ENCODE data around the gene KLHL2. TPM values are rescaled to one million over a fixed set of nuclear protein-coding genes. Genes with fewer than 3 reads are reported as not detected.

The KLHL2 gene
- total RNA-seq, 2 experiments from 2014 or later, result 27.4 to 28.6 TPM

DNA sequence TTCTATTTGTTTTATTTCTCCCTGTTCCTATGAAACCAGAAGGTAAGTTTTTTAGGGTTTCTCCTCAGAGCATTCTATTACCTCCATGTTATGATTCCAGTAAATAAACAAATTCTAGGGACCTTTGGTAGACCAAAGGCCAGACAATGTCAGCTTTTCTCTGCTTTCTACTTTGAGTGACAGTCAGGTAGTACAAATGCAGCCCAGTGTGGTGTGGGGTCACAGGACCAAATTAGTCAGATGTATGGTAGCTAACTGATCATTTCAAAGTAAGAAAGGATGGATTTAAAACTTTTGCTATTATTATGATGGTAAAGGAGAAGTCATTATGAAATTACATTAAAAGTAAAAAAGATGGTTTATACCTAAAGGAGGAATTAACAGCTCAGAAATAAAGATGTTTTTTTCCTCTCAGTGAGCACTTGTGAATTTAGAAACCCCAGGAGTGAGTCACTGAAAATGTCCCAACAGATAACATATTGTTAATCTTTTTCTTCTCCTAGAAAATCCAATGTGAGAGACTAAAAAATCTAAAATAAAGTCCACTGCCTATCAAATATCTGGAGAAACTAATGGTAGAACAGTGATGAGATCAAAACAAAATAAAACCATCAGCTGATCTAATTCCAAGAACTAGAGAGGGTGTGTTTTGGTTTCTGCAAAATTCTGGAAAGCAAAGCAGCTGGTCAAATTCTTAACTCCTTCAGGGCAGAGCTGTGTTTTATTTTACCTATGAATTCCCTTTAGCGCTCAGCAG lies 16.6 kb upstream of the KLHL2 start:
- Mint-ChIP-seq H3K36me3 (ENCODE audit: low read depth) (no peaks in the 10 kb centered on the region), H3K27me3 (no peaks in the 10 kb centered on the region), H3K27ac (no peak overlapping the region), H3K4me3 (no peak overlapping the region), H3K9me3 (no peaks in the 10 kb centered on the region), H3K4me1 (peaks cover 17% of the 10 kb centered on the region)
- CTCF ChIA-PET, result no interaction called here
- no peak for DNase-seq
- POLR2A ChIA-PET, result no interaction called here

DNA sequence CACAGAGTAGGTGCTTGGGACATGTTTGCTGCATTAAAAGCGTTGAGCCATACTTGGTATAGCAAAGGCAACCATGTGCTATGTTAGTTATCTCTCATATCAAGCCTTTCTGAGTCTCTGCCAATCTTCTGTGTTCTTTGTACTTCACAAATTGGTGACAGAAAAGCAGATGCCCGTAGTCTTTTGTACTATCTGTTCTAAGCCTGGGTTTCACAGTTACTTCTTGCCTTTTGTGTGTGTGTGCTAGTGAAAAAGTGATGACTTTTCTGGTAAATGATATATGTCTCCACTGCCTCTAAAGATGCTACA lies 16.1 kb upstream of the KLHL2 start:
- POLR2A ChIA-PET, result no interaction called here
- Mint-ChIP-seq H3K4me3 (no peak overlapping the region), H3K27me3 (no peaks in the 10 kb centered on the region), H3K36me3 (ENCODE audit: low read depth) (no peaks in the 10 kb centered on the region), H3K4me1 (peaks cover 17% of the 10 kb centered on the region), H3K9me3 (no peaks in the 10 kb centered on the region), H3K27ac (no peak overlapping the region)
- CTCF ChIA-PET, result no interaction called here
- DNase-seq, result no peak

DNA sequence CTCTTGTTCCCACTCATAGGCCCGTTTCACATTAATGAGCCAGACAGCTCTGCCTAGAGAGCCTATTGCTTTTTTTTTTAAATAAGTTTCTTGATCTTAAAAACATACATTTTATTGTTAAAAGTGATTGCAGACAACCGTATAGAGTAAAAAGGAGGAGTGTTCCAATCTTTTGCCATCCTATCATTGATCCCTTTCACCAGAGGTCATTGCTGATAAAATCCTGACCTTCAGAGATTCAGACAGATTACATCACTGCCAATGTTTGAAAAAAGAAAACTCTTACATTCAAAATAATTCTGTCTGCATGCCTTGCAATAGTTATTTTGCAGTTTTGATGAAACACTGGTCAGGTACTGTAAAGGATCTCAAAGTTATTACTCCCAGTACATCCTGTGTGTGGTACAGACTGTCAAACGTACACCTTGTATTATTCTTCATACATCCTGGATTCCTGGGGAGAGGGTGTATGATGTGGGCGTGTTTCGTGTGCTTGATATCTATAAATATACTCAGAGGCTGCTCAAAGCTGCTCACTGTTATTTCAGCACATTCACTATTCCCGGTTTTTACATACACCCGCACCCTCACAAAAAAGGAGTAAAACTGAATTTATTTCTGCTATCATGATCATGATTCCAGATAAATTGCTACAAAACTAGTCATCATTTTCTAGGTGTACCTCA lies 15.4 kb upstream of the KLHL2 start:
- Mint-ChIP-seq H3K4me3 (no peak overlapping the region), H3K36me3 (ENCODE audit: low read depth) (no peaks in the 10 kb centered on the region), H3K27ac (no peak overlapping the region), H3K9me3 (no peaks in the 10 kb centered on the region), H3K27me3 (no peaks in the 10 kb centered on the region), H3K4me1 (peaks cover 17% of the 10 kb centered on the region)
- ChIA-PET CTCF (no interaction called here), POLR2A (no interaction called here)
- DNase-seq, result no peak

DNA sequence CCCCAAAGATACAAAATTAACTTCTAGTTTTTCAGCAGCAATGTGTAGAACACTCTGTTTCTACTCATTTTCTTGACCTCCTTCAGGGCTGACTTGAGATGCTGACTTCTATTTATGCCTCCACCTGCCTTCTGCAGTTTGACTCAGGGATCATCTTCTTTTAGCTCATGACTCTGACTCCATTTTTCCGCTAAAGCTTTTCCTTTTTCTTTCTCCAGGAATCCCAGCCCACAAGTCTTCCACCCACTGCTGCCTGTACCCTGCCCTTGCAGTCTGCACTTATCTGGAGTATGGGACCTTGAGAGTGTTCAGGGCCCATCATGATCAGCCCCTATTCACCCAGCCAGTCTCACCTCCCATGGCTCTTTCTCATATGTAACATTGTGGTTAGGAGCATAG lies 14.9 kb upstream of the KLHL2 start:
- Mint-ChIP-seq H3K27me3 (no peaks in the 10 kb centered on the region), H3K4me3 (no peak overlapping the region), H3K27ac (no peak overlapping the region), H3K4me1 (peaks cover 17% of the 10 kb centered on the region), H3K9me3 (no peaks in the 10 kb centered on the region), H3K36me3 (ENCODE audit: low read depth) (no peaks in the 10 kb centered on the region)
- ChIA-PET POLR2A (no interaction called here), CTCF (no interaction called here)
- DNase-seq, result no peak

DNA sequence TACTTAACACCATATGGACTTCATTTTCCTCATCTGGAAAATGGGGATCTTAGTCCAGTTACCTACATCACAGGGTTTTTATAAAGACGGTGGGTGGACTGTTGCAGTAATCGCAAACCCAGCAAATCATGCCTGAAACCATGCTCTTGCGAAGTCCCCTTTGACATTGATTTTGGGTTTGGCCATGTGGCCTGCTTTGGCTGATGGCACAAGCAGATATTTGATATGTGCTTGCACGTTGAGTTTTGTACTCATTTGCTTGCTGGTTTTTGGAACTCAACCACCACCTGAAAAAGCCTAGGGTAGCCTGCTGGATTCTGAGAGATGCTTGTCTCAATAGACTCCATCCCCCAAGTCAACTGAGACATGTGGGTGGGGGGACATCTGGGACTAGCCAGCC lies 14.4 kb upstream of the KLHL2 start:
- Mint-ChIP-seq H3K36me3 (ENCODE audit: low read depth) (no peaks in the 10 kb centered on the region), H3K27ac (no peak overlapping the region), H3K4me3 (no peak overlapping the region), H3K4me1 (peaks cover 17% of the 10 kb centered on the region), H3K9me3 (no peaks in the 10 kb centered on the region), H3K27me3 (no peaks in the 10 kb centered on the region)
- no peak for DNase-seq
- CTCF ChIA-PET, result no interaction called here
- POLR2A ChIA-PET, result no interaction called here

DNA sequence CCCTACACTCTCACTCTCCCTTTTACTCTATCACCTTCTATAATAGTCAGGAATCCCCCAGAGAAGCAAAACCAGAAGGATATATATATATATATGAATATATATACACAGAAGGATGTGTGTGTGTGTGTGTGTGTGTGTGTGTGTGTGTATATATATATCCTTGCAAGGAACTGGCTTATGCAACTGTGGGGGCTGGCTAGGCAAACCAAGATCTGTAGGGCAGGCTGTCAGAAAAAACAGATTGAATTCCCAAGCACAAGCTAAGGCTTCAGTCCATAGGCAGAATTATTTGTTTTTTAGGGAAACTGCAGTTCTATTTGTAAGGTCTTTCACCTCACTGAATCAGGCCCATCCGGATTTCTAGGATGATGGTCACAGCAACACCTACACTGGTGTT lies 13.0 kb upstream of the KLHL2 start:
- no peaks in the 10 kb centered on the region for H3K9me3 Mint-ChIP-seq
- peaks cover 17% of the 10 kb centered on the region for H3K4me1 Mint-ChIP-seq
- no peaks in the 10 kb centered on the region for H3K36me3 Mint-ChIP-seq (ENCODE audit: low read depth)
- H3K27ac Mint-ChIP-seq, result no peak overlapping the region
- DNase-seq, result no peak
- H3K4me3 Mint-ChIP-seq, result no peak overlapping the region
- POLR2A ChIA-PET, result no interaction called here
- CTCF ChIA-PET, result no interaction called here
- H3K27me3 Mint-ChIP-seq, result no peaks in the 10 kb centered on the region

DNA sequence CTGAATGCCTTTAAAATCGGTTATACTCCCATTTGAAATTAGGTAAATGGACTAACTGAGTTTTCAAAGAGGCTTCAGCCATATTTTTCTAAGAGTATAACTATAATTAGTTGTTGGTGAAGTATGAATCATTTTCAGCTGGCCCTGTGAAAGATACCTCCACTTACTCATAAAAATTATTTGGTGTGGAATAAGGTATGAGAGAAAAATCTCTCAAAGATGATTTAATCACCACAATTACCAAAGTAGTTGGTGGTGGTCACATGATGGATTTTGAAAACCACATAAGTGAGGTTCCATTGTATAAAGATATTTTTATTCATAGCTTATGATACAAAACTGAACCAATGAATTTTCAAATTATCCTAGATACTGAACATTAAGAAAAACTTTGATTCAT lies 9.0 kb upstream of the KLHL2 start:
- no peak for DNase-seq
- ChIA-PET CTCF (no interaction called here), POLR2A (no interaction called here)
- Mint-ChIP-seq H3K4me3 (no peak overlapping the region), H3K9me3 (no peaks in the 10 kb centered on the region), H3K27me3 (no peaks in the 10 kb centered on the region), H3K27ac (no peak overlapping the region), H3K4me1 (no peaks in the 10 kb centered on the region), H3K36me3 (ENCODE audit: low read depth) (peaks cover 3% of the 10 kb centered on the region)

DNA sequence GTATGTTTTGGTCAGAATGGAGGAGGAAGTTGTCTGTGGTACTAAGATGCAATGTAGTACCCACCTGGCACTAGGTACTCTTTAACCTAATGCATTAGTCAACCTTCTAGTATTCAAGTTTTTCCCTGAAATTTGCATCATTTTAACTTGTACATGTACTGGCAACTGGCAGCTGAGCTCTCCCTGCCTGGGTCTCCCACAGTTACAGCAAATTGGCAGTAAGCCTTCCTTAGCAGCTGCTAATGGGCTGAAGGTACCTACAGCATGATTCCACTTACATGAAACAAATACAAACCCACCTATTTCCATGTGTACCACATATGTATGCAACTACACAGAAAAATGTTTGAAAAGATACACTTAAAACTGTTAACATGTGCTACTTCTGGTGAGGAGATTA lies 8.1 kb upstream of the KLHL2 start:
- ChIA-PET POLR2A (no interaction called here), CTCF (no interaction called here)
- Mint-ChIP-seq H3K4me3 (no peak overlapping the region), H3K27me3 (no peaks in the 10 kb centered on the region), H3K36me3 (ENCODE audit: low read depth) (peaks cover 3% of the 10 kb centered on the region), H3K9me3 (no peaks in the 10 kb centered on the region), H3K27ac (no peak overlapping the region), H3K4me1 (peaks cover 8% of the 10 kb centered on the region)
- no peak for DNase-seq

DNA sequence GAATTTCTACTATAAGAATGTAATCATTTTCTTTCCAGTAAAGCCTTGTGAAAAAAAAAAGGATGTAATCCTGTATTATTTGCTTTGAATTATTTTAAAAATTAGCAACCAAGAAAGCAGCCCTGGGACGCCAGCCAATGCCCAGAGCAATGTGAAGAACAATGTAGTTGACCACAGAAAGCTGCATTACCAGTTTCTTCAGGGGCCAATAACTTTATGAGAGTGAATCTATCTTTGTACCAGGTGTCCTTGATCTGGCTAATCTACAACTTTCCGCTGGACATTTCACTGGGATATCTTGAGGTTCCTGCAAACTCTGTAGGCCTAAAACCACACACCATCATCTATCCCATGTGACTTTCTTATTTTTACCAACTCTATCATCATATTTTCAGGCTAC lies 7.6 kb upstream of the KLHL2 start:
- ChIA-PET CTCF (no interaction called here), POLR2A (no interaction called here)
- H3K9me3 Mint-ChIP-seq, result no peaks in the 10 kb centered on the region
- peaks cover 11% of the 10 kb centered on the region for H3K4me1 Mint-ChIP-seq
- no peak overlapping the region for H3K27ac Mint-ChIP-seq
- no peak overlapping the region for H3K4me3 Mint-ChIP-seq
- no peaks in the 10 kb centered on the region for H3K27me3 Mint-ChIP-seq
- DNase-seq, result no peak
- peaks cover 3% of the 10 kb centered on the region for H3K36me3 Mint-ChIP-seq (ENCODE audit: low read depth)

DNA sequence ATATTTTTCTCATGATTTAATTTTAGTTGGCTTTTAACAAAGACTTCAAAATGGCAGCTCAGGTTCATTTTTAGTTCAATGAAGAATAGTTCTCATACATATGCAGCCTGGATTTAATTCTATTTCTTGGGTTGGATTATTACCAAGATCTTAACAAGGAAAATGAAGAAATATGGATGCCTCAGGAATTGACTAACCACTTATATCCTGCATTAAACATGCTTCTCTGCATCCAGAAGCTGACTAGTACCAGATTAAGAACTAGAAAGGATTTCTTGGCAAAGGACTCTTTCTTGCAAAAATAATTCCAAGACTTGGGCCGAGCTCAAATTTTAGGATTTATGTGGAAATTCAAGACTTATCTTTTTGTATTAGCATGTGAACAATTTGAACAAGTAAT lies 5.6 kb upstream of the KLHL2 start:
- no peak for DNase-seq
- ChIA-PET CTCF (interaction anchor here (1.1 to 3.4 kb wide), 2 partner anchors 89 to 126 kb away, joined by 3 to 10 read pairs; partner anchors contain the start of genes MSMO1 and TMEM192), POLR2A (no interaction called here)
- H3K27ac Mint-ChIP-seq, result no peak overlapping the region
- peaks cover 26% of the 10 kb centered on the region for H3K4me1 Mint-ChIP-seq
- no peak overlapping the region for H3K4me3 Mint-ChIP-seq
- peaks cover 5% of the 10 kb centered on the region for H3K36me3 Mint-ChIP-seq (ENCODE audit: low read depth)
- H3K27me3 Mint-ChIP-seq, result no peaks in the 10 kb centered on the region
- no peaks in the 10 kb centered on the region for H3K9me3 Mint-ChIP-seq

DNA sequence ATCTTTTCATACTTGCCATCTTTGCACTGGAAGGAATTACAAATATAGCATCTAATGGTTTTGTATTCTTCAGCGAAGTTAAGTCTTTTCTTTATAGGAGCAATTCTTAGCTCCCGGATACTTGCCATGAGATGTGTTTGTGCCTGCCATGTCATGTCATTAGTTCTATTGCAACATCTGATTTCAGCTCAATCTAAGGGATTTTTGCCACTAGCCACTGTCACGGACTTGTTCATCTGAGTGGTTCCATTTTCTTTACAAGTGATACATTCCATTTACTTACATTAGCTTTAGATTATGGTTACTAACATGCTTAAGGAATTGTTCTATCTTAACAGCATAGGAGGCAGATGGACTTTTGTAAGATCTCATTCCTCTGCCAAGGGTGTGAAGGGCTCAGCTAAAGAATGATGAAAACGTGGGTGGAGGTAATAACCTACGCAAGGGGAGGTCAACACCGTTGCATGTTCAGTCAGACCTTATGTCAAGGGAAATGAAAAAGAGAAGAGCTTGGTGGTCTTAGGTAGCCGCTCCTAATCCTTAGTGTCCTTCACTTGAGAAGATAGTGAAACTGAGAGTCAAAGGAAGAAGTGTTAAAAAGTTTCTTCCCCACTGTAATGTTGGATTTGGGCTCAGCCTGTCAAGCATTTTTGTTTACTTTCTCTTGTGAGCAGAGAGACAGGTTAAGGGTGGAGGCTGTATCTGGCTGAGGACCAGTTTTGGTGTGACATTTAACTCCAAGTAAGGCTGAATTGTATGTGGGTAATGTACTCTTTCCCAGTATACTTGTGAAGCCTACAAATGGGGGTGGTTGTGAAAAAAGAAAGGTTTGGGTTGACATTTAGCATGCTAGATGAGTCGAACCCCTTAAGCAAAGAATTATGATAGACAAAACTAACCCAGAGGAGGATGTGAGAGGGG lies 3.6 kb upstream of the KLHL2 start:
- Mint-ChIP-seq H3K4me1 (peaks cover 37% of the 10 kb centered on the region), H3K36me3 (ENCODE audit: low read depth) (peaks cover 12% of the 10 kb centered on the region), H3K27me3 (no peaks in the 10 kb centered on the region), H3K9me3 (no peaks in the 10 kb centered on the region), H3K27ac (no peak overlapping the region), H3K4me3 (no peak overlapping the region)
- ChIA-PET POLR2A (no interaction called here), CTCF (interaction anchor here (1.2 to 3.4 kb wide), 3 partner anchors 73 to 147 kb away, joined by 4 to 10 read pairs (median 6); partner anchors contain the start of gene TMEM192)
- DNase-seq, result no peak

DNA sequence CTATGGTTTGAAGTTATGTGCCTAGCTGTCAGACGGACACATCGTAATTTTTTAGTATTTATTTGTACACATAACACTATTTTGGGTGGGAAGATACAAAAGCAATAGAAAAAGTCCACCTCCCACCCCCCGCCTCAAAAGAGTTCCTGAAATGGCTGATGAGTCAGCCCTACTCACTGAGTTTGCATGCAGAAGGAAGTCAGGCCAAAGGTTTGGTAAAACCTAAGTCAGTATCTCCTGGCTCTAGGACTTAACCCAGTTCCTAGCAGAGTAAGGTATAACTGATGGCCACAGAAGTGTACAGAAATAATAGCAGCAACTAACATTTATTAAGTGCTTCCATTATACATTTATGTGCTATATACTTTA lies 2.9 kb upstream of the KLHL2 start:
- H3K27me3 Mint-ChIP-seq, result no peaks in the 10 kb centered on the region
- CTCF ChIA-PET, result interaction anchor here (1.2 to 3.4 kb wide), 3 partner anchors 73 to 146 kb away, joined by 4 to 10 read pairs (median 6); partner anchors contain the start of gene TMEM192
- POLR2A ChIA-PET, result no interaction called here
- no peak overlapping the region for H3K27ac Mint-ChIP-seq
- H3K36me3 Mint-ChIP-seq (ENCODE audit: low read depth), result peaks cover 12% of the 10 kb centered on the region
- DNase-seq, result no peak
- no peak overlapping the region for H3K4me3 Mint-ChIP-seq
- no peaks in the 10 kb centered on the region for H3K9me3 Mint-ChIP-seq
- H3K4me1 Mint-ChIP-seq, result peaks cover 42% of the 10 kb centered on the region

DNA sequence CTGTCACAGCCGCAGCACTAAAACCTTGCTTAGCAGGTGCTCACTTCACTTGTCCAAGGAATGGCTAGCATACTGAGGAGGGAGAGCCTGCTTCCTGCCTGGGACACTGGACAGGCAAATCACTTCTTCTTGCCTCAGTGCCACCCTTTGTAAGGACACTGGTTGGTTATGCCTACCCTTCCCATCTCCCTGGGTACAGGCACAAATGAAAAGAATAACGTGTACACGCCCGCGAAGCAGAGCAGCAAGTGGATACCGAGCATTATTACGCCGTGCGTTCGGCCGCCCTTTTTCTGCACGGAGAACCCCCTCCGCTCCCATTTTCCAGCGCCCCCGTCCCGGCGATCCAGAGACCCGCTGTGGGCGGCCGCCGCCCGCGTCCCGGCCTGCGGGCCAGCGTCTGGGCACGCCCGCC lies 338 bp upstream of the KLHL2 start:
- DNase-seq, result no peak
- H3K4me3 Mint-ChIP-seq, result peak overlapping the region; percentile 76
- H3K4me1 Mint-ChIP-seq, result peaks cover 61% of the 10 kb centered on the region
- peak overlapping the region; percentile 78 for H3K27ac Mint-ChIP-seq
- POLR2A ChIA-PET, result interaction anchor here (1.0 kb wide), 1 partner anchor 119 kb away, joined by 3 read pairs; no protein-coding TSS in a partner anchor
- H3K36me3 Mint-ChIP-seq (ENCODE audit: low read depth), result peaks cover 16% of the 10 kb centered on the region
- CTCF ChIA-PET, result interaction anchor here (1.6 kb wide), 1 partner anchor 94 kb away, joined by 5 read pairs; the partner anchor contains the start of gene TMEM192
- H3K27me3 Mint-ChIP-seq, result no peaks in the 10 kb centered on the region
- no peaks in the 10 kb centered on the region for H3K9me3 Mint-ChIP-seq

Measured in activated CD4-positive, alpha-beta memory T cell treated with anti-CD3 and anti-CD28 coated beads, Interleukin-2, amount 10 ng/mL, durations not matched to agents 7 days and 5 days (primary cell).